HG03432 (cell line): ENCODE measurements around the gene MRPL27.
"Not testable (repeated sequence)": the region's sequence is repeated elsewhere in the genome, so short reads cannot be mapped to it uniquely, and the experiment has no call there.

Source experiments
- ATAC-seq: cut with Tn5 transposase; IDR thresholded peaks from one replicate; pipeline ENCODE4 v1.9.1; 2021; ENCODE audit warnings: mild to moderate bottlenecking, moderate library complexity; ENCODE audit not compliant: unreplicated experiment

Gene MRPL27

GRCh38 chr17:50372758-50373556, at the start of gene MRPL27, which contains the start of gene EME1:
Gene MRPL27 (minus strand): TSS chr17:50373184. CDS start chr17:50373170, 14 bp downstream.
Gene EME1 (plus strand): TSS chr17:50373229. CDS start chr17:50375209, 1,980 bp downstream.
- peak; percentile 86 for ATAC-seq

GRCh38 chr17:50422738-50423137, 49.8 kb upstream of the MRPL27 start:
- no peak for ATAC-seq

- ATAC-seq, result no peak
Measured at GRCh38 chr17:50421308-50422051, 48.5 kb upstream of the MRPL27 start.

- ATAC-seq, result no peak
Measured at GRCh38 chr17:50420419-50421112, 47.6 kb upstream of the MRPL27 start.

- ATAC-seq, result not testable (repeated sequence)
Measured at GRCh38 chr17:50419577-50419976, 46.6 kb upstream of the MRPL27 start.

GRCh38 chr17:50414808-50415207, 41.8 kb upstream of the MRPL27 start:
- ATAC-seq, result no peak

GRCh38 chr17:50412188-50412732, 39.3 kb upstream of the MRPL27 start:
- no peak for ATAC-seq

GRCh38 chr17:50407921-50408320, 34.9 kb upstream of the MRPL27 start:
- no peak for ATAC-seq

- no peak for ATAC-seq
Measured at GRCh38 chr17:50406578-50406977, 33.6 kb upstream of the MRPL27 start.

- not testable (repeated sequence) for ATAC-seq
Measured at GRCh38 chr17:50405351-50405750, 32.4 kb upstream of the MRPL27 start.

- ATAC-seq, result not testable (repeated sequence)
Measured at GRCh38 chr17:50399591-50399990, 26.6 kb upstream of the MRPL27 start.

- not testable (repeated sequence) for ATAC-seq
Measured at GRCh38 chr17:50398672-50399071, 25.7 kb upstream of the MRPL27 start.

- no peak for ATAC-seq
Measured at GRCh38 chr17:50397919-50398285, 24.9 kb upstream of the MRPL27 start.

GRCh38 chr17:50397111-50397918, 24.3 kb upstream of the MRPL27 start, which contains the start of gene LRRC59:
Gene LRRC59 (minus strand): TSS chr17:50397523. CDS start chr17:50397317, 206 bp downstream.
- ATAC-seq, result peak; percentile 98

GRCh38 chr17:50396261-50397110, 23.5 kb upstream of the MRPL27 start:
- peak; percentile 13 for ATAC-seq

- ATAC-seq, result no peak
Measured at GRCh38 chr17:50394711-50395110, 21.7 kb upstream of the MRPL27 start.

- ATAC-seq, result no peak
Measured at GRCh38 chr17:50393700-50394099, 20.7 kb upstream of the MRPL27 start.

GRCh38 chr17:50392621-50393020, 19.6 kb upstream of the MRPL27 start:
- ATAC-seq, result no peak

- ATAC-seq, result no peak
Measured at GRCh38 chr17:50389534-50389933, 16.6 kb upstream of the MRPL27 start.
